H9 (cell line): ENCODE measurements around the gene PRRX2. TPM values are rescaled to one million over a fixed set of nuclear protein-coding genes. Genes with fewer than 3 reads are reported as not detected.

Experiments used
- DNase-seq: peaks from one replicate; pipeline ENCODE4 v3.0.0-alpha.2; 2017
- H2AFZ ChIP-seq: one replicate; pipeline ENCODE4 v1.6.1; 2013; ENCODE audit warnings: mild to moderate bottlenecking, low read length, control low read depth, moderate library complexity
- H2AK5ac ChIP-seq: 2 replicates; pipeline ENCODE4 v1.6.1; 2013; ENCODE audit warnings: low read length, control low read depth, mixed read lengths; ENCODE audit not compliant: insufficient read length
- H2BK120ac ChIP-seq: one replicate; pipeline ENCODE4 v1.6.1; 2013; ENCODE audit warnings: low read depth, mild to moderate bottlenecking, low read length, control low read depth, inconsistent platforms; ENCODE audit not compliant: poor library complexity, severe bottlenecking
- H2BK12ac ChIP-seq: 2 replicates; pipeline ENCODE4 v1.6.1; 2013; ENCODE audit warnings: low read length, control low read depth, mixed read lengths, low read depth; ENCODE audit not compliant: insufficient read length
- H2BK15ac ChIP-seq: 2 replicates; pipeline ENCODE4 v1.6.1; 2013; ENCODE audit warnings: low read depth, low read length, control low read depth
- H2BK20ac ChIP-seq: one replicate; pipeline ENCODE4 v1.6.1; 2013; ENCODE audit warnings: low read depth, mild to moderate bottlenecking, low read length, control low read depth, inconsistent platforms; ENCODE audit not compliant: poor library complexity, severe bottlenecking
- H2BK5ac ChIP-seq: 2 replicates; pipeline ENCODE4 v1.6.1; 2013; ENCODE audit warnings: low read length, control low read depth, mixed read lengths; ENCODE audit not compliant: insufficient read length
- H3K14ac ChIP-seq: 2 replicates; pipeline ENCODE4 v1.6.1; 2013; ENCODE audit warnings: low read length, control low read depth; ENCODE audit not compliant: insufficient read depth
- H3K18ac ChIP-seq: 2 replicates; pipeline ENCODE4 v1.6.1; 2013; ENCODE audit warnings: low read depth, mild to moderate bottlenecking, mixed read lengths, low read length, control low read depth; ENCODE audit not compliant: insufficient read length
- H3K23ac ChIP-seq: 2 replicates; pipeline ENCODE4 v1.6.1; 2013; ENCODE audit warnings: low read length, control low read depth, mixed read lengths, low read depth; ENCODE audit not compliant: insufficient read length
- H3K23me2 ChIP-seq: 2 replicates; pipeline ENCODE4 v1.6.1; 2013; ENCODE audit warnings: low read depth, mild to moderate bottlenecking, mixed read lengths, low read length, control low read depth; ENCODE audit not compliant: insufficient read length, poor library complexity, severe bottlenecking
- H3K27ac ChIP-seq: 2 replicates; pipeline ENCODE4 v1.5.1; 2013; ENCODE audit warnings: low read length, control low read depth, mixed read lengths, low read depth; ENCODE audit not compliant: insufficient read length
- H3K27me3 ChIP-seq: 2 replicates; pipeline ENCODE4 v1.6.1; 2013; ENCODE audit warnings: low read length, control low read depth, inconsistent platforms; ENCODE audit not compliant: insufficient read depth
- H3K4ac ChIP-seq: 2 replicates; pipeline ENCODE4 v1.6.1; 2013; ENCODE audit warnings: low read depth, mild to moderate bottlenecking, control low read depth, inconsistent platforms, low read length, moderate library complexity
- H3K4me1 ChIP-seq: 2 replicates; pipeline ENCODE4 v1.6.1; 2013; ENCODE audit warnings: low read length, control low read depth, inconsistent platforms; ENCODE audit not compliant: insufficient read depth
- H3K4me2 ChIP-seq: 2 replicates; pipeline ENCODE4 v1.6.1; 2013; ENCODE audit warnings: low read length, control low read depth, mixed read lengths; ENCODE audit not compliant: insufficient read length, insufficient read depth
- H3K56ac ChIP-seq: 2 replicates; pipeline ENCODE4 v1.6.1; 2013; ENCODE audit warnings: low read depth, mild to moderate bottlenecking, mixed read lengths, low read length, control low read depth; ENCODE audit not compliant: insufficient read length
- H3K79me1 ChIP-seq: 2 replicates; pipeline ENCODE4 v1.6.1; 2013; ENCODE audit warnings: low read depth, mild to moderate bottlenecking, moderate library complexity, low read length, control low read depth, inconsistent platforms; ENCODE audit not compliant: insufficient read depth, poor library complexity, severe bottlenecking
- H3K79me2 ChIP-seq: 2 replicates; pipeline ENCODE4 v1.6.1; 2013; ENCODE audit warnings: low read length, control low read depth, inconsistent platforms; ENCODE audit not compliant: insufficient read depth
- H3K9ac ChIP-seq: 2 replicates; pipeline ENCODE4 v1.6.1; 2013; ENCODE audit warnings: low read length, control low read depth, mixed read lengths; ENCODE audit not compliant: insufficient read length; ENCODE audit errors: extremely low read depth
- H3K9me3 ChIP-seq: one replicate; pipeline ENCODE4 v1.6.1; 2013; ENCODE audit warnings: low read depth, low read length, inconsistent platforms; ENCODE audit not compliant: control insufficient read depth
- H3T11ph ChIP-seq: one replicate; pipeline ENCODE4 v1.6.1; 2013; ENCODE audit warnings: mild to moderate bottlenecking, low read length, control low read depth, inconsistent platforms
- H4K20me1 ChIP-seq: one replicate; pipeline ENCODE4 v1.6.1; 2013; ENCODE audit not compliant: control insufficient read depth, insufficient read length, insufficient read depth
- H4K5ac ChIP-seq: 2 replicates; pipeline ENCODE4 v1.6.1; 2013; ENCODE audit warnings: low read depth, mild to moderate bottlenecking, mixed read lengths, low read length, control low read depth; ENCODE audit not compliant: insufficient read length
- H4K8ac ChIP-seq: replicated peaks from 2 replicates; pipeline ENCODE4 v1.6.1; 2013; ENCODE audit warnings: low read length, control low read depth, mixed read lengths, low read depth; ENCODE audit not compliant: insufficient read length
- H4K91ac ChIP-seq: 2 replicates; pipeline ENCODE4 v1.6.1; 2013; ENCODE audit warnings: low read depth, mild to moderate bottlenecking, moderate library complexity, mixed read lengths, low read length, control low read depth; ENCODE audit not compliant: insufficient read length
- H3K27ac Mint-ChIP-seq, 3 experiments: 2 replicates in 2 of 3; 3 replicates in 1 of 3; pipeline ENCODE4 v1.8.0; 2020 to 2021; ENCODE audit warnings: mixed read lengths in 3 of 3, mild to moderate bottlenecking in 1 of 3, moderate library complexity in 1 of 3
- H3K27me3 Mint-ChIP-seq: 2 replicates; pipeline ENCODE4 v1.8.0; 2021; ENCODE audit warnings: low read depth, mild to moderate bottlenecking, moderate library complexity, mixed read lengths
- H3K36me3 Mint-ChIP-seq, 3 experiments: 2 replicates in 2 of 3; 3 replicates in 1 of 3; pipeline ENCODE4 v1.8.0; 2020 to 2021; ENCODE audit warnings: low read depth in 3 of 3, mixed read lengths in 3 of 3; ENCODE audit not compliant: insufficient read depth in 1 of 3
- H3K4me1 Mint-ChIP-seq, 2 experiments: 2 replicates each; pipeline ENCODE4 v1.8.0; 2020; ENCODE audit warnings: mixed read lengths in 2 of 2
- H3K4me3 Mint-ChIP-seq, 2 experiments: 2 replicates in 1 of 2; 3 replicates in 1 of 2; pipeline ENCODE4 v1.8.0; 2020 to 2021; ENCODE audit warnings: mild to moderate bottlenecking in 2 of 2, mixed read lengths in 2 of 2, moderate library complexity in 1 of 2
- H3K9me3 Mint-ChIP-seq, 2 experiments: 2 replicates in 1 of 2; 3 replicates in 1 of 2; pipeline ENCODE4 v1.8.0; 2020; ENCODE audit warnings: mild to moderate bottlenecking in 2 of 2, mixed read lengths in 2 of 2, moderate library complexity in 1 of 2
- CTCF ChIP-seq: fragments of 200-600 bp; sonication (generic); conservative IDR thresholded peaks from 3 replicates; pipeline ENCODE4 v1.8.0; 2021; ENCODE audit warnings: antibody characterized with exemption, mild to moderate bottlenecking
- WGBS: extraction: QIAGEN DNeasy Blood & Tissue Kit; methylation state at CpG from one replicate; pipeline ENCODE4 v1.1.7; 2013; ENCODE audit warnings: missing lambda C conversion rate, low lambda C conversion rate, mixed read lengths; ENCODE audit not compliant: insufficient read length; ENCODE audit errors: extremely low coverage; 5-methylcytosine and 5-hydroxymethylcytosine counted together
- total RNA-seq: library from RNA; stranded (reverse); gene quantifications from 2 replicates; pipeline ENCODE4 v1.2.1, GENCODE V29; 2021

Gene PRRX2
- total RNA-seq, 1 experiment from 2014 or later = 3.9 TPM

- no peaks in the 10 kb centered on the region for H3K9me3 Mint-ChIP-seq
- Histone ChIP-seq H3T11ph (no peak overlapping the region), H3K27ac (no peak overlapping the region), H4K91ac (no peak overlapping the region), H3K18ac (no peak overlapping the region), H3K9me3 (no peaks in the 10 kb centered on the region), H3K23me2 (no peaks in the 10 kb centered on the region), H3K79me1 (no peaks in the 10 kb centered on the region), H3K23ac (no peak overlapping the region), H2AK5ac (no peak overlapping the region), H2BK12ac (no peak overlapping the region), H3K56ac (no peak overlapping the region), H2BK5ac (no peak overlapping the region), H2AFZ (no peak overlapping the region), H4K5ac (no peak overlapping the region), H3K4me2 (no peak overlapping the region), H4K20me1 (no peaks in the 10 kb centered on the region), H2BK15ac (no peak overlapping the region), H3K4me1 (no peaks in the 10 kb centered on the region), H2BK120ac (no peak overlapping the region), H2BK20ac (no peak overlapping the region), H3K79me2 (no peaks in the 10 kb centered on the region), H3K9ac (no peak overlapping the region), H3K27me3 (no peaks in the 10 kb centered on the region), H3K4ac (no peak overlapping the region), H3K14ac (no peak overlapping the region), H4K8ac (no peak overlapping the region)
- H3K4me3 Mint-ChIP-seq = no peak overlapping the region
- no peak overlapping the region for H3K27ac Mint-ChIP-seq
- no CpG with 5 or more reads among the region's 9 CpGs for WGBS
- H3K27me3 Mint-ChIP-seq = peaks cover 8% of the 10 kb centered on the region
- no peak for TF ChIP-seq CTCF
- no peak for DNase-seq
- peaks cover 7 to 29% of the 10 kb centered on the region in 2 experiments for H3K4me1 Mint-ChIP-seq
- H3K36me3 Mint-ChIP-seq = no peaks in the 10 kb centered on the region
Observed at GRCh38 chr9:129679537-129679936, 14.1 kb downstream of the PRRX2 start.
